Aorta (tissue), 5 donors: ENCODE data around the gene BECN2. TPM values are rescaled to one million over a fixed set of nuclear protein-coding genes. Genes with fewer than 3 reads are reported as not detected.
A peak's percentile ranks its signal among the peaks of the same experiment; 100 is the strongest.
"Not testable (repeated sequence)": the region's sequence is repeated elsewhere in the genome, so short reads cannot be mapped to it uniquely, and the experiment has no call there.

Source experiments
- ATAC-seq: fragments of 200-7000 bp; cut with Tn5 transposase; one replicate; pipeline ENCODE4 v1.9.1; 2022; ENCODE audit warnings: moderate library complexity; ENCODE audit not compliant: low FRiP score
- DNase-seq, 2 donors: peaks; one replicate each; pipeline ENCODE4 v3.0.0-alpha.2; 2020
- H3K27ac ChIP-seq, 2 donors: one replicate each; pipeline ENCODE4 v1.5.1; 2013; ENCODE audit warnings: low read length in 2 of 2, mild to moderate bottlenecking in 2 of 2, moderate library complexity in 2 of 2, control low read depth in 1 of 2, inconsistent platforms in 1 of 2, low read depth in 1 of 2
- H3K27me3 ChIP-seq, 2 donors: one replicate each; pipeline ENCODE4 v1.6.1; 2013; ENCODE audit warnings: control low read depth in 1 of 2, low read length in 1 of 2, mild to moderate bottlenecking in 1 of 2, moderate library complexity in 1 of 2; ENCODE audit not compliant: insufficient read depth in 2 of 2, control insufficient read depth in 1 of 2
- H3K36me3 ChIP-seq, 2 donors: one replicate each; pipeline ENCODE4 v1.6.1; 2013; ENCODE audit warnings: control low read depth in 1 of 2, low read length in 1 of 2, mild to moderate bottlenecking in 1 of 2; ENCODE audit not compliant: insufficient read depth in 2 of 2, control insufficient read depth in 1 of 2
- H3K4me1 ChIP-seq, 2 donors: one replicate each; pipeline ENCODE4 v1.6.1; 2013; ENCODE audit warnings: low read length in 2 of 2, control low read depth in 1 of 2, mild to moderate bottlenecking in 1 of 2, moderate library complexity in 1 of 2; ENCODE audit not compliant: insufficient read depth in 2 of 2, control insufficient read depth in 1 of 2
- H3K4me3 ChIP-seq, 2 donors: one replicate each; pipeline ENCODE4 v1.5.1; 2013; ENCODE audit warnings: low read length in 2 of 2, control low read depth in 1 of 2, mild to moderate bottlenecking in 1 of 2
- H3K9me3 ChIP-seq: one replicate; pipeline ENCODE4 v1.6.1; 2013; ENCODE audit warnings: mild to moderate bottlenecking, low read length; ENCODE audit not compliant: control insufficient read depth
- WGBS, 2 donors: extraction: QIAGEN DNeasy Blood & Tissue Kit; methylation state at CpG; one replicate each; pipeline ENCODE4 v1.1.7; 2013; 5-methylcytosine and 5-hydroxymethylcytosine counted together
- intact Hi-C, 2 donors: fragments of 100-400 bp; cut with DNase I; formaldehyde crosslinking; loops; one replicate each; pipeline versions ENCODE4 v1.14.2 to v1.15.0; 2022
- polyA plus RNA-seq, 2 donors: library from polyadenylated mRNA; stranded (reverse); fragments of 200-250 nt; gene quantifications; one replicate each; pipeline ENCODE4 v1.2.3, GENCODE V29; 2013
- total RNA-seq, 2 donors: library from RNA; stranded (reverse); fragmentation: NEBNext Ultra II Directional; extraction: Animal tissue kit (Norgen Biotek cat#: 25700); gene quantifications; one replicate each; pipeline ENCODE4 v1.2.1, GENCODE V29; 2021
- donor health status: healthy with polysubstance abuse.
- donor health status: Bipolar disorder and iron deficiency.
- donor health status: DM: no; HTN: no; CAD: no.
- donor health status: DM: no; HTN: no; CAD: no.
- donor health status: DM: yes; HTN: yes; CAD: no.

BECN2 gene
- total and polyA plus RNA-seq, 4 donors, result not detected

- H3K36me3 ChIP-seq, result no peaks in the 10 kb centered on the region
- 69 to 73% methylated on average over 8 of the region's 8 CpGs for WGBS, 2 donors
- H3K9me3 ChIP-seq, result no peaks in the 10 kb centered on the region
- intact Hi-C loops, result no loop called here
- no peak overlapping the region for H3K4me3 ChIP-seq
- ATAC-seq, result no peak
- no peaks in the 10 kb centered on the region for H3K27me3 ChIP-seq
- DNase-seq, result peak; percentile 32 to 70
- H3K27ac ChIP-seq, result no peak overlapping the region
- H3K4me1 ChIP-seq, result no peaks in the 10 kb centered on the region
Observed at GRCh38 chr1:241964550-241965282, 7.1 kb downstream of the BECN2 start.

DNA sequence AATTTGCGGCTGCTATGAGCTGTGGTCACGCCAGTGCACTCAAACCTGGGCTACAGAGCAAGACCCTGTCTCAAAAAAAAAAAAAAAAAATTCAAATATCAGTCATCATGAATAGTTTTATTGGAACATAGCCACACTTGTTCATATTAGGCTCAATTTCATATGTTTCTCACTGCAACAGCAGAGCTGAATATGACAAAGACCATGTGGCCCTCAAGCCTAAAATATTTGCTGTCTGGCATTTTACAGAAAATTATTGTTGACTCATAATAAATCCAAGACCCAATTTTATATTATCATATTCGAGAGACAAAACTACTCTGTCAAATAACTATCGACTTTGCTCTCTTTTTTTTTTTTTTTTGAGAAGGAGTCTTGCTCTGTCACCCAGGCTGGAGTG is 11.0 kb downstream of the BECN2 start:
- no peak overlapping the region for H3K4me3 ChIP-seq
- no peaks in the 10 kb centered on the region for H3K27me3 ChIP-seq
- H3K36me3 ChIP-seq, result no peaks in the 10 kb centered on the region
- DNase-seq, result no peak
- 25 to 30% methylated on average over 4 of the region's 4 CpGs for WGBS, 2 donors
- H3K27ac ChIP-seq, result no peak overlapping the region
- intact Hi-C loops, result no loop called here
- no peak for ATAC-seq
- no peaks in the 10 kb centered on the region for H3K4me1 ChIP-seq
- no peaks in the 10 kb centered on the region for H3K9me3 ChIP-seq

DNA sequence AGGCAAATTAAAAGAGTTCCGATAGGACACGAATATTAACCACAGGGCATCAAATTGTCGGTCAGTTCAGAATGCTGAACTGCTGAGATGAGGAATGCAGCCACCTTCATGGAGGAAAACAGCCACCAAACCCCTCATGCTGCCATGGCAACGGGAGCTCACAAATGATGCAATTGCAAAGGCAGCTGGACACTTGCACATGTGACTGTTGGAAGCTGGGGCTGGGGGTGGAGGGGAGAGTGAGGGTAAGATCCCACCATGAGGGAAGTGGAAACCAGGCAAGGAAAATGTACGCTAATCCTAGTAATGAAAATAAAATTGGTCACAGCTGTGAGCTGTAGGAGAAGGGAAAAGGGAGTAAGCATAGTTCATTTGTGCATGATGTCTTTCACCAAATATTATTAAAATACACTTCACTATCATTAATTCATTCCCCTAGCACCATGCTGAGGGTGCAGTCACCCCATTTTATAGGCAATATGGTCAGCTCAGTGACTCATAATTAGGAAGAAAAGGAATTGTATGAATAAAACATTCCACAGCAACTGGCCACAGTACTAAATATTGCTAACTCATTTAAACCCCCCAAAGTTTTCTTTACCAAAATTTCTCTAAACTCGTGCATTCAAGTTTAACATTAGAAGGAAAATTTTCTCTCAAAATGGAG is 15.3 kb downstream of the BECN2 start:
- ATAC-seq, result no peak
- Histone ChIP-seq H3K4me3 (no peak overlapping the region), H3K27me3 (no peaks in the 10 kb centered on the region), H3K4me1 (no peaks in the 10 kb centered on the region), H3K27ac (no peak overlapping the region), H3K36me3 (no peaks in the 10 kb centered on the region), H3K9me3 (peaks cover 2% of the 10 kb centered on the region)
- DNase-seq, result no peak
- intact Hi-C loops, result no loop called here
- 34 to 35% methylated on average over 6 of the region's 6 CpGs for WGBS, 2 donors

DNA sequence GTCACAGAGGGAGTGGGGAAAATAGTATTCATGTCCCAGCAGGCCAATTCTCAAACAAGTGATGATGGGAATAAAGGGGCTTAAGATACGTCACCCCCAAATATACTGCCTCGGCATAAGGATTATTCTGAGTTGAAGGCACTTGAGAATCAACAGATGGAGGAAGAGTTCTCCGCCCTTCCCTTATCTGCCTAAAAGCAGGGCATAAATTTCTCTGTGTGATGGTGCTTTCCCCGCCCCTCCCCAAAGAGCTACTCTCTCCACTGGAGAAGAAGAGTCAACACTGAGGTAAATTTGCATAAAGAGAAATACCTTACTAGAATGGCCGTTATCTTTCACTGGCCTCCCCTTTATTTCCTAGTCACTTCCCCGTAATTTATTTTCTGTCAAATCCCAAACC is 18.7 kb downstream of the BECN2 start:
- Histone ChIP-seq H3K4me3 (no peak overlapping the region), H3K27ac (no peak overlapping the region), H3K36me3 (no peaks in the 10 kb centered on the region), H3K9me3 (peaks cover 2% of the 10 kb centered on the region), H3K27me3 (no peaks in the 10 kb centered on the region), H3K4me1 (no peaks in the 10 kb centered on the region)
- WGBS, 2 donors, result 70 to 71% methylated on average over 6 of the region's 6 CpGs
- ATAC-seq (no peak), DNase-seq (no peak)
- intact Hi-C loops, result no loop called here

DNA sequence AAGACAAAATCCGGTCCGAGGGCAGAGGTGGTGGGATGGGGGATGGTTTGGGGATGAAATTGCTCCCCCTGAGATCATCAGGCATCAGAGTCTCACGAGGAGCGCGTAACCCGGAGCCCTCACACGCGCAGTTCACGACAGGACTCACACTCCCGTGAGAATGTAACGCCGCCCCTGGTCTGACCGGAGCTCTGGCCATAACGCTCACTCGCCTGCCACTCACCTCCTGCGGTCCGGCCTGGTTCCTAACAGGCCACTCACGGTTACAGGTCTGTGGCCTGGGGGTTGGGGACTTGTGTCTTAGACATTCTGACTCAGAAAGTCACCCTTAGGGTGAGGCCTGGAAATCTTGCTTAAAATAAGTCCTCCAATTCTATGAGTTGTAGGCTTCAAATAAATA is 21.5 kb downstream of the BECN2 start:
- no peak for ATAC-seq
- no peak overlapping the region for H3K27ac ChIP-seq
- no peak for DNase-seq
- WGBS, 2 donors, result 92% methylated on average over 18 of the region's 18 CpGs
- intact Hi-C loops, result no loop called here
- no peaks in the 10 kb centered on the region for H3K4me1 ChIP-seq
- H3K9me3 ChIP-seq, result no peaks in the 10 kb centered on the region
- H3K36me3 ChIP-seq, result no peaks in the 10 kb centered on the region
- no peaks in the 10 kb centered on the region for H3K27me3 ChIP-seq
- no peak overlapping the region for H3K4me3 ChIP-seq

DNA sequence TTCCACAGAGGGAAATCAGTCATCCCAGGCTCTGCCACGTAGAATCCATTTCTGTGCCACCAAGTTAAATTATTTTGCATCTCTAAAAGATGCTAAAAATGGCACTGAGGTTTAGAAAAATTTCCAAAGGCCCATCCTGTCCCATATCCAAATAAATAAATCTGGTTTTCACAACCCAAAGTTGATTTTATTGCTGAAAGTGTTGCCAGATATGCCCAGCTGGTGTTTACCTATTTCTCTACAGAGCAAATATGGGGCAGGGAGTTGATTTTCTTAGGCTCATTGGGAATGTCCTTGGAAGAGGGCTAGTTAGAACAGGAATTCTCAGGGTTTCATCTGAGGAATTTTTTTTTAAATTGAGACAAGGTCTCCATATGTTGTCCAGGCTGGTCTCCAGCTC is 22.4 kb downstream of the BECN2 start:
- H3K4me1 ChIP-seq, result no peaks in the 10 kb centered on the region
- H3K9me3 ChIP-seq, result peaks cover 3% of the 10 kb centered on the region
- H3K4me3 ChIP-seq, result no peak overlapping the region
- WGBS, 2 donors, result 69 to 76% methylated on average over 1 of the region's 1 CpG
- no peaks in the 10 kb centered on the region for H3K27me3 ChIP-seq
- intact Hi-C loops, result no loop called here
- DNase-seq (no peak), ATAC-seq (no peak)
- H3K27ac ChIP-seq, result no peak overlapping the region
- no peaks in the 10 kb centered on the region for H3K36me3 ChIP-seq

GRCh38 chr1:241985787-241986186 is 28.2 kb downstream of the BECN2 start:
- Histone ChIP-seq H3K4me1 (no peaks in the 10 kb centered on the region), H3K27me3 (no peaks in the 10 kb centered on the region), H3K36me3 (no peaks in the 10 kb centered on the region), H3K9me3 (peaks cover 3% of the 10 kb centered on the region), H3K4me3 (no peak overlapping the region), H3K27ac (no peak overlapping the region)
- no peak for ATAC-seq
- intact Hi-C loops, result no loop called here
- no peak for DNase-seq
- WGBS, 2 donors, result 77 to 83% methylated on average over 10 of the region's 10 CpGs

DNA sequence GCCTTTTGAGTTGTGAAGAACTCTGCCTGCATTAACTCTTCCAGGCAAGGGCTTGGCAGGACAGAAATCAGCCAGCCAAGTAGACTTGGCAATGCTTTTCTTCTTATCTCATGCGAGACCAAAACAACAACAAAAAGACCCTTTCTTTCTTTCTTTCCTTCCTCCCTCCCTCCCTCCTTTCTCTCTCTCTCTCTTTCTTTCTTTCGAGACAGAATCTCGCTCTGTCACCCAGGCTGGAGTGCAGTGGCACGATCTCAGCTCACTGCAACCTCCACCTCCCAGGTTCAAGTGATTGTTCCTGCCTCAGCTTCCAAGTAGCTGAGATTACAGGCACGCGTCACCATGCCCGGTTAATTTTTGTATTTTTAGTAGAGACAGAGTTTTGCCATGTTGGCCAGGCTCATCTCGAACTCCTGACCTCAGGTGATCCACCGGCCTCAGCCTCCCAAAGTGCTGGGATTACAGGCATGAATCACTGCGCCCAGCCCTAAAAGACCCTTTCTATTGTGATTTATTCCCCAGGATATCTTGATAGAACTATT is 30.9 kb downstream of the BECN2 start:
- H3K27ac ChIP-seq, ATAC-seq, H3K4me1 ChIP-seq, H3K27me3 ChIP-seq, intact Hi-C loops, H3K4me3 ChIP-seq, H3K9me3 ChIP-seq, DNase-seq, H3K36me3 ChIP-seq: not testable (repeated sequence)
- WGBS, 2 donors, result 25 to 40% methylated on average over 10 of the region's 10 CpGs

- no peaks in the 10 kb centered on the region for H3K27me3 ChIP-seq
- ATAC-seq, result peak; percentile 86
- peak; percentile 70 to 81 for DNase-seq
- H3K27ac ChIP-seq, result no peak overlapping the region
- intact Hi-C loops, result no loop called here
- H3K9me3 ChIP-seq, result no peaks in the 10 kb centered on the region
- 76 to 77% methylated on average over 10 of the region's 10 CpGs for WGBS, 2 donors
- H3K36me3 ChIP-seq, result no peaks in the 10 kb centered on the region
- H3K4me1 ChIP-seq, result no peaks in the 10 kb centered on the region
- H3K4me3 ChIP-seq, result no peak overlapping the region
Observed at GRCh38 chr1:241990040-241990439, 32.5 kb downstream of the BECN2 start.
